M059J (cell line): ENCODE results near the gene CA14. TPM values are rescaled to one million over a fixed set of nuclear protein-coding genes. Genes with fewer than 3 reads are reported as not detected.
"Not testable (repeated sequence)": the region's sequence is repeated elsewhere in the genome, so short reads cannot be mapped to it uniquely, and the experiment has no call there.

Experiments
- DNase-seq: peaks from one replicate; pipeline ENCODE4 v3.0.0-alpha.2; 2012; ENCODE audit warnings: low read depth
- total RNA-seq: library from RNA; depleted of rRNA; stranded (reverse); fragments of >200 nt; shearing (Covaris generic); gene quantifications from 2 replicates; pipeline ENCODE4 v1.2.3, GENCODE V29; 2014

The CA14 gene
- total RNA-seq, 1 experiment from 2014 or later: not detected

DNA sequence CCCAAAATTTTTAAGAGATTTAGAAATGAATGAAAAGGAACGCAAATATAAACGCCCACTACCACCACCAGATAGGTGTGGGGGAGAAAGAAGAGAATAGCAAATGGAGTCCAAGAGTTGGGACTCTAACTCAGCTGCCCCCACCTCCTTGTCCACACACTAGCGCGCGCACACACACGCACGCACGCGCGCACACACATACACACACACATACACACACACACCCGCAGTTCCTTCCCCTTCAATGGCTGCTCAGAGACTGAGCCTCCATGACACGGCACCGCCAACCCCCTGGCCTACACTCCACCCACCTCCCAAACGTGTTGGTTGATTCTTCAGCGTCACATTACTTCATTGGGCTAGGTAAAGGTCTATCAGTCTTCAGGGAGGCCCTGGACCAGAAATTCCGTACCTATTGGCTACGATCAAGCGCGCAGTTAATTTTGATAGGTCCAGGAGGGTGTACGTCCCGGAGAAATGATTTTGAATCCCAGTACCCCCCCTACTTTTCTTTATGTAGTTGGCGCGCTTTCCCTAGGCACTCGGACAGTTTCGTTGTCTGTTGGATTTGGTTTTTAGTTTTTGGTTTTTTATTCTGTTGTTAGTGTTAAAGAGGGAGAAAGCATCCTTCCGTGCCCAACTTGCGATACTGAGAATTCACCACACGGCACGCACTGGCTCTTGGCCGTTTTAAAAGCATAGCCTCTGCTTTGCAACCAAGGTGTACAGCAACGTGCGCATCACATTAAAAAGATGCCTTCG is 21.5 kb upstream of the CA14 start, which contains the start of gene ANP32E:
Gene ANP32E, minus strand, starts transcription at position 261 of the 762 bp plus-strand sequence. CDS start 326 bp downstream, outside the sequence.
- peak; percentile 100 for DNase-seq

DNA sequence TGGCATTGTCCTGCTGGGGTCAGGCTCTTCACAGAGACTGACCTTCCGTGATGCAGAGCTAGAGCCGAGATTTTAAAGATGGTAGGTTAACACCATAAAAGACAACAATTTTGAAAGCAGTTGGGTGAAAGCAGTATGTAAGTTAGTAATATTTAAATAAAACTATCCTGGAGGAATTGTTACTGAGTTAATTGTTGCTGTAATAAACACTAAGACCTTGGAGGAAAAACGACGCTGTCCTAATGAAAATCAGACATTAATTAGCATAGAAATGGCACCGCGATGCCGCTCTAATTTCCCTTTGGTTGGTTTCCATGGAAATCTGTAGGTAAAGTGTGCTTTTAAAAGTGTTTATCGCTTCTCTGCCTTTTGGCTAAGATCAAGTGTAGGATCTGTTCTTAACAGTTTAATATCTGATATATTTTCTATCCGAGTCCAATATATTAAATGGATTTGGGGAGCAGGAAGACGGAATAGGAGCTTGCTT is 20.9 kb upstream of the CA14 start:
- no peak for DNase-seq

DNA sequence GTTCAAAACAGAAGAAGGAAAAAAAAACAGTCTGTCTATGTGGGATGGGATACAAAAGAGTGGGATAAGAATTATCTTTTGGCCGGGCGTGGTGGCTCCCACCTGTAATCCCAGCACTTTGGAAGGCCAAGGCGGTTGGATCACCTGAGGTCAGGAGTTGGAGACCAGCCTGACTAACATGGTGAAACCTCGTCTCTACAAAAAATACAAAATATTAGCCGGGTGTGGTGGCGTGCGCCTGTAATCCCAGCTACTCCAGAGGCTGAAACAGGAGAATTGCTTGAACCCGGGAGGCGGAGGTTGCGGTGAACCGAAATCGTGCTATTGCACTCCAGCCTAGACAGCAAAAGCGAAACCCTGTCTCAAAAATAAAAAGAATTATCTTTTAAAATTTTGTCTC is 20.4 kb upstream of the CA14 start:
- DNase-seq: not testable (repeated sequence)

DNA sequence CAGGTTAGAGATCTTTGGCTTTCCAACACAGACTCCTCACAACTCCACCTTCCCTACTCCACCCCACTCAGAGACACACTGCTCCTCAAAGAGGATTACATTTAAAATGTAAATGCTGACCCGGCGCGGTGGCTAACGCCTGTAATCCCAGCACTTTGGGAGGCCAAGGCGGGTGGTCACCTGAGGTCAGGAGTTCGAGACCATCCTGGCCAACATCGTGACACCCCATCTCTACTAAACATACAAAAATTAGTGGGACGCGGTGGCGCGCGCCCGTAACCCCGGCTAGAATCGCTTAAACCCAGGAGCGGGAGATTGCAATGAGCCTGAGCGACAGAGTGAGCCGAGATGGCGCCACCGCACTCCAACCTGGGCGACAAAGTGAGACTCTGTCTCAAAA is 19.8 kb upstream of the CA14 start:
- DNase-seq: no peak

DNA sequence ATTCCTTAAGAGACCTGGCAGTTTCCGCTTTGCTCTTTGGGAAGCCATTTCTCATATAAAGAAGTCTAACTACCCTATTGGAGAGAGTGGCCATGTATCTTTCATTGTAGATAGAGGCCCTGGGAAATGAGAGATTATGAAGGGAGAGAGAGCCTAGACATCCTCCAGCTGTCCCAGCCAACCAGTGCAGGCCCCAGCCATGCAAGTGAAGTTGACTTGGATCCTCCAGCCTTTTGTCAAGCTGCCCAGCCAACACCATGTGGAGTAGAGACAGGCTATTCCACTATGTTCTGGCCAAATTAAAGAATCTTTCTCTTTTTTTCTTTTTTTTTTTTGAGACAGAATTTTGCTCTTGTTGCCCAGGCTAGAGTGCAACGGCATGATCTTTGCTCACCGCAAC is 14.6 kb upstream of the CA14 start:
- no peak for DNase-seq

DNA sequence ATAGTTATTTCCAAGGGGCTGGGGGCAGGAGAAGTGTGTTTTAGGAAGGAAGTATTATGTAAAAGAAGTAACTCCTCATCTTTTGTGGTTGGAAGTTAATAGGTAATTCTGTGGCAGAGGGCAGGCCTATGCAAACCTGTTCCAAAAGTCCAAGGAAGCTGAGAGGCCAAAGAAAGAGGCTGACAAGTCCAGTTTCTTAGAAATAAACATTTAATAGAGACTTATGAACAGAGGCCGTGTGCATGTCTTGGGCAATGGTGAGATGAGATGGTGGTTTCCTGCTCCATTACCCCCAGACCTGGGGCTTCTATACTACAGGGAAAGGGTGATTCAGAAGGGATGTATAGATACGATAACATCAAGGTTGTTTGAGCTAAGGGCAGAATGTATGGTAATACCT is 7.6 kb upstream of the CA14 start:
- no peak for DNase-seq

DNA sequence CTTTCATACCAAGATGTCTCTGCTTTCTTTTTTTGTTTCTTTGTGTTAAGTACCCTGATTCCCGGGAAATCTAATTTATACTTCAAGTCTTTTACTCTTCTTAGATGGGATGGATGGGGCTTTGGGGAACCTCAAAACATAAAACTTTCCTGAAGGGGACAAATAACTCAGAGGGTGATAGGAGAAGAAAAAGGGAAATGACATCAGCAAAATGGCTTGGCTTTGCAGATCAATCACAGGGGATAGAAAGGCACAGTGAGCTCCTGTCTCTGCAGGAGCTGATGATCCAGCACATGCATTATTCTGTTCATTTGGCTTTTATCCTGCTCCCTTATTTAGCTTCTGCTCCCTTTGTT is 1.4 kb upstream of the CA14 start:
- DNase-seq: no peak

DNA sequence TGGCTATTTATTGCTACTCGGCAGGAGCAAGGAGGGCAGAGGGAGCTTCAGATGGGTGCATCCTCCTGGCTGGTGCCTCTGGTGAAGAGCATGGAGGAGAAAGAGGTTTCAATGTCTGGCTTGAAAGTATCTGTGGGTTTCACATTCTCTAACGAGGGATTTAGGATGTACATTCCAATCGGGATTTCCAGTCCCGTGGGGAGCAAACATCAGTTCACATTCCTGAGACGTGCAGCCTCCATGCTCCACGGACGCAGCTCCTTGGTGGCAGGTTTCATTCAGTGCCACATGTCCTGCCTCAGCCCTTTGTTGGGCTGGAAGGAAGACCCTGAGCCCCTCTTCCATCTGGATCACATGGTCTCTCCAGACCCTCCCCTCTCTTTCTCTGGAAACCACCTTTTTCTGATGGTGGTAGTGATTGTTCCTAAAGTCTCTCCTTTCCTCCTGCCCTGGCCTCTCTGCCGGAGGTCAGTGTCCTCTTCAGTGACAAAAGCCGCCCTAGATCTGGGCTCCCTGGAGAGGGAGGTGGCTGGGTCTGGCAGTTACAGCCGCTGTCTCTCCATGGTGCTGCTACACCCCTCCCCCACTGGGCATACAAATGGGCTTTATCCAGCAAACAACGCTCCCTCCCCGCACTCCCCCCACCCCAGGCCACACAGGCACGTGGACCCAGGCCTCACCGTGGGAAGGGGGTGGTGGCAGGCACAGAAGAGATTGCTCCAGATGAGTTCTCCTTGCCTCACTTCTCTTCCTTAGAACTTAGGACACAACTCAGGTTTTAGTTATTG is 826 bp upstream of the CA14 start:
- no peak for DNase-seq

DNA sequence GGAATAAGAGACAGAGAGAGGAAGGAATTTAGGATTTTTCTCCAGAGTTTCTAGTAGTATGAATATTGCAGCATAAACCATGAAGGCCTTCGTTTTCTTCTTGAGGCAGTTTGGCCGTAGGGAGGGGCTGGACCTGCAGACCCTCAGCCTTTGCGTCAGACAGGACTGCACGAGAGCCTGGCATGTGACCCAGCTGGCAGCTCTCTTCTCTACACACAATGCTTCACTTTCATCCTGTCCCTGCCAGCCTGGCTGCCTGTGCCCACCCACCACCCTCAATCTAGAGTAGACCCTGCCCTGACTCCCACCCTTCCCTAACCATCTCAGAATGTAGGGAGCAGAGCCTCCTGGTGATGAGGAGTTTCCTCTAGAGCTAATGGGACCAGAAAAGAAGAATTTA is 1.6 kb downstream of the CA14 start:
- no peak for DNase-seq

DNA sequence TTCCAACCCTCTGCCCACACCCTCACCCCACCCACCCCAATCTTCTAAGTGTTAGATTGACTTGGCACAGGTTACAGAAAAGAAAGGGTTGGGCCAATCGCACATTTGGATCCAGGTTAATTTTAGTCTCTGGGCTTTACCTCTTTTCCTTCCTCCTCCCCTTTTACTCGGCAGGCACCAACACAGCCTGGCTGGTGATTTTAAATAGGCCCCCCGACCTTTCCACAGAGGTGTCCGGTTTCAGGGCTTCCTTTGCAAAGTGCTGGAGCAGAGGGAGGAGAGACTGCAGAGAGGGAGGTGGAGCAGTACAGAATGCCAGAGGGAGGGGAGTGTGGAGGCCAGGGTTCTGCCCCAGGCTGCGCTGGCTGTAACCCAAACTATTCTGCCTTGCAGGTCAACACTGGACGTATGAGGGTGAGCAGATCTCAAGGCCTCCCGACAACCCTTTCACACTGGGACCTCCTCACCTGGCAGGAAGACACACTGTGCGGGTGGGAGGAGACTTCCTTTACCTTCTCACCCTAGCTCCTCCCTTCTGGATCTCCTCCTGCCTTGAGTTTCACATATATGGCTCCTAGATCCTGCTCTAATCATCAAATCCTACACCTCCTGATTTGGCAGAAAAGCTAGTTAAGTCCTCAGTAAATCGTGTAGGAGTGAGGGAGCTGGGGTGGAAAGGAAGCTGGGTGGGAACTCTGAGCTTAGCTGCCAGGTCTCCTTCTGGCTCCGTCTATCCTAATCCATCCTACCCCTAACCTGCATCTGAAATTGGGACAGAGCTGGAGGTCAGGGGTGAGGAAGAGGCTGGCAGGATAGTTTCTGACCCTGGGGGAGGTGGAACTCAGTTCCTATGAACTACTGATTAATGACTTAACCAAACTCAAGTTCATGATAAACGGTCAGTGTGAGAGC is 2.4 kb downstream of the CA14 start:
- DNase-seq: peak; percentile 49

DNA sequence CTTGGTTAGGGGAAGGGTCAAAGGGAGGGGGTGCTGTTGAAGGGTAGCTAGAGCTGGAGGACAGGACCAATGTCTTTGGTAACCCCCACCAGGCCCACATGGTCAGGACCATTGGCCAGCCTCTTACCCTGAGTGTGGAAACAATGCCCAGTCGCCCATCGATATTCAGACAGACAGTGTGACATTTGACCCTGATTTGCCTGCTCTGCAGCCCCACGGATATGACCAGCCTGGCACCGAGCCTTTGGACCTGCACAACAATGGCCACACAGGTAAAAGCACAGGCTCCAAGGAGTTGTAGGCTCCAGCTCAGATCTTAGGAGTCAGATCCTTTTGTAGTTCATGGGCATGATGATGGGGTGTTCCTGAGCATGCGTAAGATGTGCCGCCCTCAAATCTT is 3.8 kb downstream of the CA14 start:
- no peak for DNase-seq

DNA sequence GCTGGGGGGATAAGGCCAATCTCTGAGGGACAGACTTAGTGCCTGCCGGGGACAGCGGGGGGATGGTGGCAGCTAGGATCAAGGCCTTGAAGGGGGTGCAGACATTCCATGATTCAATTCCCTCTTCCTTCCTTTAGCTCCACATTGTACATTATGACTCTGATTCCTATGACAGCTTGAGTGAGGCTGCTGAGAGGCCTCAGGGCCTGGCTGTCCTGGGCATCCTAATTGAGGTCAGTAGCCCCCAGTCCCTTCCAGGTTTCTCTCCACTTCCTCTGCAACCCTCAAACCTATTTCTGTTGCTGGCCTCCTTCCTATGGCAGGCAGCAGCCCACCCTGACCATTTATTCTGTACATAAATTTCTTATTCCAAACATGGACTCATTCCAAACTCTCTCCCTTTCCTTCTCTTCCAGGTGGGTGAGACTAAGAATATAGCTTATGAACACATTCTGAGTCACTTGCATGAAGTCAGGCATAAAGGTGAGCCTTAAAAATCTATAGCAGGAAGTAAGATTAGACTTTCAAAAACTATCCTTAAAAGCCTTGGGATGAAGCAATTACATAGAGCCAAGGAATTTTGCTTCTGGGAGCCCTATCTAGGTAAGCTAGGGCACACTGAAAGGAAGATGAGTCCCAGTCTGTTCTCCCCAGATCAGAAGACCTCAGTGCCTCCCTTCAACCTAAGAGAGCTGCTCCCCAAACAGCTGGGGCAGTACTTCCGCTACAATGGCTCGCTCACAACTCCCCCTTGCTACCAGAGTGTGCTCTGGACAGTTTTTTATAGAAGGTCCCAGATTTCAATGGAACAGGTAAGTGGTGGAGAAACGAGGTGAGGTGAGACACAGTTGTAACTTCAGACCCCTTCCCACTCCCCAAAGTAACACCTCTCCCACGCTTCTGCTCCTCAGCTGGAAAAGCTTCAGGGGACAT is 5.1 kb downstream of the CA14 start:
- peak; percentile 16 for DNase-seq

DNA sequence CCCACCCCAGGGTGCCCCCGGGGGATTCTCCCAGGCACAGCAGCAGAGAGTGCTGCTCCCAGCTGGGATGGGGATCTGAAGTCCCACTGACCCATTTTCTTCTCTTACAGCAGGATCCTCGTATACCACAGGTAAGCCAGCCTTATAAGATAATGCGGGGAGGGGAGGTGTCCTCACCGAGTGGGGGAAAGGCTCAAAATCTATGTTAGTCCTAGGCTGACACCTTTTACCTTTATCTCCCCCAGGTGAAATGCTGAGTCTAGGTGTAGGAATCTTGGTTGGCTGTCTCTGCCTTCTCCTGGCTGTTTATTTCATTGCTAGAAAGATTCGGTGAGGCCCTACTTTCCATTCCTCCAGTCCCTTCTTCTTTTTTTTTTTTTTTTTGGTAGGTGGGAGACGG is 6.0 kb downstream of the CA14 start:
- no peak for DNase-seq

DNA sequence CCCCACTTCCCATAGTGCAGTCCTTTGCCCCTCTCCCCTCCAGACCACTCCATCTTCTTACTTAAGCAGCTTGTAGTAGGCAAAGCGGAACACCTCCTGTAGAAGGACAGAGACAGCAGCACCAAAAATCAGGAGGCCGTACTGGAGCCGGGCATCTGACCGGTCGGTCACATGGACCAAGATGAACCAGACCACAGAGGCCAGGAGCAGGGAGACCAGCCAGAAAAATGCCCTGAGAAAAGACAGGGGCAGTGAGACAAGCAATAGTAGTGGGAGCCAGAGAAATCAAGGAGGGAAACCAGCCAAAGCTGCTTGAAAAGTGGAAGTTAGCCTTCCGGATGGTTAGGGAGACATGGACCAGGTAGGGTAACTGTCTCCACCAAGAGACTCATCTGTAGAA is 10.3 kb downstream of the CA14 start:
- DNase-seq: no peak

DNA sequence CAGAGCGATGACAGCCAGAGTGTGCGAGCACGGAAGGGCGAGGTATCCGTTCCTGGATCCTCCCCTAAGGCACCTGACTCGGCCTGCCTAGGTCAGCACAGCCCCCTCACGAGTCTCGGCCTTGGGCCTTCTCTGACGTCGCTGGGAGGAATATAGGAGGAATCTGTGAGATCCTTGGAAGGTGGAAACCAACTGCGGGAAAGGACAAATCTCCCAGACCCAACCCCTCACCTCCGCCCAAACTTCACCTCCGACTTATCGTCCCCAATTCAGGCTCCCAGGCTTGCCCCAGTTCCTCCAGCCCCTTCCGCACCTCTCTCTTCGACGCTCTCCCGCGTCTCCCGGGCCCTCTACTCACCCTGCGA is 10.7 kb downstream of the CA14 start:
- peak; percentile 42 for DNase-seq

DNA sequence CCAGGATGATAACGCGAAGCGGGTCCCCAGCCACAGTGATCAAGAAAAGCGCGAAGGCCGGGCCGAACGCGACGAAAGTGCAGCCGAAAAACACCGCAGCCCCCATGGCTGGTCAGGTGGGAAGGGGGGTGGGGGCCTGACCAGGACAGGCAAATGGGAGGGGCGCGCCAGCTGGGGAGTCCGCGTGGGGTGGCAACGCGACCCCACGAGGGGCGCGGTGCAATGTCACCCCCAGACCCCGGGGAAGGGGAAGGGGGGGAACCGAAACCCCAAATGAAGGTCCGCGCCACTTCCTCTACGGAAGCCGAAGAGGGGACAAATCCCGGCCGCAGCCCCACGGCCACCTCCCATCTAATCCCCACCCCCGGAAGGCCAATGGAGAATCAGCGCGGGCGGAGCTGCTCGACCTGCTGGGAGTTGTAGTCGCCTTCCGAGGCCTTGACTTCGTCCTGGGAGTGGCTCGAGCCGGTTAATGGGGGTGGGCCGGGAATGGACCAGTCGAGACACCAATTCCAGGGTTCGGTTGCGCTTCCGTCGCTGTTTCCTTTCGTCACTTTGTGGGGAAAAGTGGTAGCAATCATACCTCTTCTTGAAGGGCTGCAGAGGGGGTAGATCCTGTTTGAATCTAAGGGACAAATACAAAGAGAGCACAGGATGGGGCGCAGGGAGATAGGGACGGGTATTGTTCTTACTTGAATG is 11.3 kb downstream of the CA14 start, which contains the start of gene APH1A:
Gene APH1A, minus strand, starts transcription at position 312 of the 699 bp plus-strand sequence. Its CDS starts 206 bp downstream, at position 106.
- peak; percentile 98 for DNase-seq

DNA sequence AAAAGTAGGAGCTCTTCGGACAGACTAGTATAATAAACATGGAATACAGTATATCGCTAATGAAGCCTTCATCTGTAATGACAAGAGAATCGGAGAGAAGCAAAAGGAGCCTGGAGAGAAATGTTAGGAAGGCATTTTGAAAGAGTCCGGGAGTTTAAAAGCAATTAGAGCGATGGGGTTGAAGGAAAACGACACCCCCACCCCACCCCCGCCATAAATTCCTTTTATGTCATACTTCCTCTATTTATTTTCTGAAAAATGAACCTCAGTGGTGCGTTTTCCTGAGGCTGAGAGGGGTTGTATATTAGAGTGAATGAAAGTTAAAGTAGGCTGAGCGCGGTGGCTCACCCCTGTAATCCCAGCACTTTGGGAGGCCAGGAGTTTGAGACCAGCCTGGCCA is 11.9 kb downstream of the CA14 start:
- no peak for DNase-seq

DNA sequence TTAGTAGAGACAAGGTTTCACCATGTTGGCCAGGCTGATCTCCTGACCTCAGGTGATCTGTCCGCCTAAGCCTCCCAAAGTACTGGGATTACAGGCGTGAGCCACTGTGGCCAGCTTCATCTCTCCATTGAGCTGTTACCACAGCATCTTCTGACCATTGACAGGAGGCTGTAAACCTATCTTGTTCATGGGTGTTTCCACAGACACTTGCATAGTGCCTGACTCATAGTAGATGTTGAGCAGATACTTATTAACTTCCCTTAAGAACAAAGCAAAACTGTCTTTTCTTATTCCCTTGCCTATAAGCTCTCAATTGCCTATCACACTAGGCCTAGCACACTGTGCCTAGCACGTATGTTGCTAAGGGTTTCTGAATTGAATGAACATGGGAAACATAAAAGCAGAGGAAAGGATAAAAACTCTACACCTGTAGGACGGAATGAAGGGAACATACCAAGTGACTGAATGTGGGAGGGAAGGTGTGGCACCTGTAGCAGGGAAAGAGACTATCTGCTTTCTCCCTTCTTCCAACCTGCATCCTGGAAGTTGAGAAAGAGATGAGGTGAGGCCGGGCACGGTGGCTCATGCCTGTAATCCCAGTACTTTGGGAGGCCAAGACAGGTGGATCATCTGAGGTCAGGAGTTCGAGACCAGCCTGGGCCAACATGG is 13.9 kb downstream of the CA14 start:
- no peak for DNase-seq

DNA sequence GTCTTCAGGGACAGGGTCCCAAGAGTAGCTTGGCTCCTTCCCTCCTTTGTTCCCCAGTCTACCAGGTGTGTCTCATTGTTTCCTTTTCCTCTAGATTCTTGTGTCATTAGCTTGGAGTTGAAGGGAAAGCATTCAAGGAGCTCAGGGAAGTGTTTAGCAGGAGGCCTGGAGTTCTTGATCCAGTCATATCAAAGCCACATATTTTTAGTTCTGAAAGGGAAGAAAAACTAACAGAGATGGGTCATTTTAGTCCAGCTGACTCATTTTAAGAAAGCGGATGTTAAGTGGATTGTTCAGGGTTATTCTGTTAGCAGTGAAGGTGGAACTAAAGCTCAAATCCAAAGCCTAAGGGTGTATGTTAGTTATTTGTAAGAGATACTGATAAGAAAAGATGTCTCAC is 15.7 kb downstream of the CA14 start:
- no peak for DNase-seq
